OCI-LY1 (cell line): ENCODE results near the gene RFX5.

Experiments
- H2AFZ ChIP-seq: fragments of 200-600 bp; sonication (generic), shearing (Covaris generic); 2 replicates; pipeline ENCODE4 v1.6.0; 2014; ENCODE audit warnings: antibody characterized with exemption, mild to moderate bottlenecking, low read length
- H3F3A ChIP-seq: fragments of 200-600 bp; sonication (generic), shearing (Covaris generic); 2 replicates; pipeline ENCODE4 v1.6.0; 2014; ENCODE audit warnings: mild to moderate bottlenecking, antibody characterized with exemption, low read length, moderate library complexity; ENCODE audit not compliant: insufficient read depth
- H3K27ac ChIP-seq: fragments of 200-600 bp; sonication (generic); 2 replicates; pipeline ENCODE4 v1.5.1; 2014; ENCODE audit warnings: low read length, mixed run types, mild to moderate bottlenecking, low read depth; ENCODE audit not compliant: poor library complexity, severe bottlenecking
- H3K27me3 ChIP-seq: fragments of 200-600 bp; sonication (generic); 2 replicates; pipeline ENCODE4 v1.6.0; 2014; ENCODE audit warnings: antibody characterized with exemption, mild to moderate bottlenecking, low read length, moderate library complexity; ENCODE audit not compliant: insufficient read depth
- H3K36me3 ChIP-seq: fragments of 200-600 bp; sonication (generic); 2 replicates; pipeline ENCODE4 v1.6.1; 2014; ENCODE audit warnings: mild to moderate bottlenecking, antibody characterized with exemption, low read length, moderate library complexity, mixed read lengths; ENCODE audit not compliant: insufficient read depth
- H3K4me1 ChIP-seq: fragments of 200-600 bp; sonication (generic); 2 replicates; pipeline ENCODE4 v1.5.1; 2014; ENCODE audit warnings: mild to moderate bottlenecking, low read length, moderate library complexity; ENCODE audit not compliant: insufficient read depth, severe bottlenecking
- H3K4me2 ChIP-seq: fragments of 200-600 bp; sonication (generic), shearing (Covaris generic); 2 replicates; pipeline ENCODE4 v1.6.1; 2014; ENCODE audit warnings: low read length
- H3K4me3 ChIP-seq: fragments of 200-600 bp; sonication (generic); 2 replicates; pipeline ENCODE4 v1.5.1; 2014; ENCODE audit warnings: low read length, low read depth, mild to moderate bottlenecking, mixed read lengths; ENCODE audit not compliant: poor library complexity, severe bottlenecking
- H3K79me2 ChIP-seq: fragments of 200-600 bp; shearing (Covaris generic); 2 replicates; pipeline ENCODE4 v1.6.1; 2016; ENCODE audit warnings: mixed run types, low read length, mixed read lengths; ENCODE audit not compliant: insufficient read depth
- H3K9ac ChIP-seq: fragments of 200-600 bp; sonication (generic), shearing (Covaris generic); 2 replicates; pipeline ENCODE4 v1.6.1; 2014; ENCODE audit warnings: mild to moderate bottlenecking, low read length, mixed read lengths
- H3K9me2 ChIP-seq: fragments of 200-600 bp; sonication (generic), shearing (Covaris generic); 2 replicates; pipeline ENCODE4 v1.6.1; 2014; ENCODE audit warnings: low read depth, mild to moderate bottlenecking, low read length, mixed read lengths
- H3K9me3 ChIP-seq: fragments of 200-600 bp; shearing (Covaris generic); 2 replicates; pipeline ENCODE4 v1.6.1; 2014; ENCODE audit warnings: low read length, mixed read lengths
- H4K20me1 ChIP-seq: fragments of 200-600 bp; sonication (generic), shearing (Covaris generic); 2 replicates; pipeline ENCODE4 v1.6.0; 2016; ENCODE audit warnings: mild to moderate bottlenecking, low read length; ENCODE audit not compliant: insufficient read depth
- CTCF ChIP-seq: fragments of 200-600 bp; sonication (generic), shearing (Covaris generic); IDR thresholded peaks from 2 replicates; pipeline ENCODE4 v1.5.1; 2017; ENCODE audit warnings: mild to moderate bottlenecking, antibody characterized with exemption, low read length, moderate library complexity, mixed read lengths
- EZH2 ChIP-seq: fragments of 200-600 bp; sonication (generic), shearing (Covaris generic); IDR thresholded peaks from 2 replicates; pipeline ENCODE4 v1.8.0; 2017; ENCODE audit warnings: borderline replicate concordance, mixed run types, mild to moderate bottlenecking, antibody characterized with exemption, low read length, moderate library complexity, mixed read lengths

The RFX5 gene

DNA sequence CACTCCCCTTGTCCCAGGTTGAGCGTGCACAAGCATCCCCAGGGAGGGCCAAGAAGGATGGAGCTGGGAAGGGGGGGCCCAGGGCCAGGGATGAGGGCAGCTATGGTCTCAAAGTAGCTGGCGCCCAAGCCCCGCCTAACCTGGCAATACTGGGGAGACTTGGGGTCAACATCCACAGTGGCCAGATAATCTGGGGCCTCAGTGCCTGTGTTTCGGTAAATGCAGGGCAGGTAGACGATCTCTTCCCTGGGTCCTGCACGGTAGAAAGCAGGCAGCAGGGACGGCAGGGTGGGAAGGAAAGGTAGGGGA is 22.2 kb upstream of the RFX5 start:
- TF ChIP-seq EZH2 (no peak), CTCF (no peak)
- H3K27ac ChIP-seq, result no peak overlapping the region
- H3K4me2 ChIP-seq, result no peak overlapping the region

GRCh38 chr1:151368393-151369301 is 21.6 kb upstream of the RFX5 start:
- Histone ChIP-seq H3K27ac (no peak overlapping the region), H3K79me2 (no peaks in the 10 kb centered on the region), H3K4me1 (no peaks in the 10 kb centered on the region), H2AFZ (no peak overlapping the region), H3K9ac (no peak overlapping the region), H3K36me3 (no peaks in the 10 kb centered on the region), H3F3A (no peaks in the 10 kb centered on the region), H3K4me3 (no peak overlapping the region), H3K9me2 (no peaks in the 10 kb centered on the region), H3K27me3 (no peaks in the 10 kb centered on the region), H3K4me2 (no peak overlapping the region), H4K20me1 (no peaks in the 10 kb centered on the region), H3K9me3 (no peaks in the 10 kb centered on the region)
- TF ChIP-seq EZH2 (no peak), CTCF (no peak)

More for the DNA sequence above, 22.2 kb upstream of the RFX5 start:
- no peaks in the 10 kb centered on the region for H3K79me2 ChIP-seq
- no peak overlapping the region for H3K9ac ChIP-seq
- H3K9me2 ChIP-seq, result no peaks in the 10 kb centered on the region
- H3F3A ChIP-seq, result no peaks in the 10 kb centered on the region
- H3K9me3 ChIP-seq, result no peaks in the 10 kb centered on the region
- H3K4me3 ChIP-seq, result no peak overlapping the region
- no peaks in the 10 kb centered on the region for H3K27me3 ChIP-seq
- H2AFZ ChIP-seq, result no peak overlapping the region
- no peaks in the 10 kb centered on the region for H3K4me1 ChIP-seq
- H4K20me1 ChIP-seq, result no peaks in the 10 kb centered on the region
- H3K36me3 ChIP-seq, result no peaks in the 10 kb centered on the region

GRCh38 chr1:151367658-151368392 is 20.8 kb upstream of the RFX5 start:
- Histone ChIP-seq H3K4me3 (no peak overlapping the region), H3K9me3 (peaks cover 3% of the 10 kb centered on the region), H3K4me2 (no peak overlapping the region), H3K27me3 (no peaks in the 10 kb centered on the region), H4K20me1 (no peaks in the 10 kb centered on the region), H3K79me2 (no peaks in the 10 kb centered on the region), H3K9ac (no peak overlapping the region), H3F3A (no peaks in the 10 kb centered on the region), H2AFZ (no peak overlapping the region), H3K4me1 (no peaks in the 10 kb centered on the region), H3K36me3 (no peaks in the 10 kb centered on the region; the same call in 1 of the 2 replicates), H3K27ac (no peak overlapping the region), H3K9me2 (no peaks in the 10 kb centered on the region)
- TF ChIP-seq CTCF (no peak), EZH2 (no peak)
